Measurements from ENCODE around the gene NECTIN1.

DNA sequence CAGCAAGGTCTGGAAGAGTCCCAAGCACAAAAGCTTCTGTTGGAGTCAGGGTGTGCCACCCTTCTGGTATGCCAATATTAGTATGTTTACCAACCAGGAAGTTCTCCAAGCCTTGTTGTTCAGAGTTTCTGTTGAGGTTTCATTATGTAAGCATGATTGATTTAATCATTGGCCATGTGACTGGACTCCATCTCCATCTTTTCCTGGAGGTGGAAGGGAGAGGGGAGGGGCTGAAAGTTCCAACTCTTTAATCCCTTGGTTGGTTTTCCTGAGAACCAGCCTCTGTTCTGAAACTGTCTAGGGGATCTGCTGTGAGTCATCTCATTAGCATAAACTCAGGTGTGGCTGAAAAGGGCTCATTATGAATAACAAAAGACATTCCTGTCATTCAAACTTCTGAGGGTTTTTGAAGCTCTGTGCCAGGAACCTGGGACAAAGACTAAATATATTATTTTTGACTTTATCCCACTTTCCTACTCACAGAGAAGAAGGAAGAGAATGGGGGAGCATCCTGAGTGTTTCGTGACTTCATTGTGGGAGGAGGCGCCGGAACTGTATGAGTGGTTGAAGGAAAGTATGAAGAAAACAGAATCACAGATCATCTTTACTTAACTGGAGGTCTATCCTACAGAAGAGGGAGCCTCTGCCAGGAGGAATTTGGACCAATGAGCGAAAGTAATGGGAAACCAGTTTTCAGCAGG, 138.2 kb downstream of the NECTIN1 start:
- TF ChIP-seq EZH2 (optimal IDR thresholded peaks at IDR 0.05; ENCODE audit: low read depth, low read length) = no peak
- TF ChIP-seq, protein P1, sequence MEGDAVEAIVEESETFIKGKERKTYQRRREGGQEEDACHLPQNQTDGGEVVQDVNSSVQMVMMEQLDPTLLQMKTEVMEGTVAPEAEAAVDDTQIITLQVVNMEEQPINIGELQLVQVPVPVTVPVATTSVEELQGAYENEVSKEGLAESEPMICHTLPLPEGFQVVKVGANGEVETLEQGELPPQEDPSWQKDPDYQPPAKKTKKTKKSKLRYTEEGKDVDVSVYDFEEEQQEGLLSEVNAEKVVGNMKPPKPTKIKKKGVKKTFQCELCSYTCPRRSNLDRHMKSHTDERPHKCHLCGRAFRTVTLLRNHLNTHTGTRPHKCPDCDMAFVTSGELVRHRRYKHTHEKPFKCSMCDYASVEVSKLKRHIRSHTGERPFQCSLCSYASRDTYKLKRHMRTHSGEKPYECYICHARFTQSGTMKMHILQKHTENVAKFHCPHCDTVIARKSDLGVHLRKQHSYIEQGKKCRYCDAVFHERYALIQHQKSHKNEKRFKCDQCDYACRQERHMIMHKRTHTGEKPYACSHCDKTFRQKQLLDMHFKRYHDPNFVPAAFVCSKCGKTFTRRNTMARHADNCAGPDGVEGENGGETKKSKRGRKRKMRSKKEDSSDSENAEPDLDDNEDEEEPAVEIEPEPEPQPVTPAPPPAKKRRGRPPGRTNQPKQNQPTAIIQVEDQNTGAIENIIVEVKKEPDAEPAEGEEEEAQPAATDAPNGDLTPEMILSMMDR (IDR thresholded peaks at IDR 0.05; ENCODE audit: low read length) = no peak
- no peak for TF ChIP-seq EZH2phosphoT487 (IDR thresholded peaks at IDR 0.05; ENCODE audit: low read length)

Measured in MM.1S (cell line).